Renal cortical epithelial cell (primary cell): ENCODE data around the gene VHLL. TPM values are rescaled to one million over a fixed set of nuclear protein-coding genes. Genes with fewer than 3 reads are reported as not detected.
"Not testable (repeated sequence)": the region's sequence is repeated elsewhere in the genome, so short reads cannot be mapped to it uniquely, and the experiment has no call there.

Source experiments
- DNase-seq: peaks from one replicate; pipeline ENCODE4 v3.0.0-alpha.2; 2011; ENCODE audit warnings: low read depth
- total RNA-seq: library from RNA; depleted of rRNA; stranded (reverse); fragments of >200 nt; gene quantifications from 2 replicates; pipeline ENCODE4 v1.2.3, GENCODE V29; 2014

VHLL gene
- not detected in 2 replicates for total RNA-seq

- DNase-seq = no peak
These were observed at the start of gene VHLL for GRCh38 chr1:156298852-156299357. Gene VHLL, minus strand, starts transcription at chr1:156299307. Its CDS starts 118 bp downstream, at chr1:156299189.

- no peak for DNase-seq
These were observed 48.2 kb upstream of the VHLL start for GRCh38 chr1:156347331-156347730.

DNA sequence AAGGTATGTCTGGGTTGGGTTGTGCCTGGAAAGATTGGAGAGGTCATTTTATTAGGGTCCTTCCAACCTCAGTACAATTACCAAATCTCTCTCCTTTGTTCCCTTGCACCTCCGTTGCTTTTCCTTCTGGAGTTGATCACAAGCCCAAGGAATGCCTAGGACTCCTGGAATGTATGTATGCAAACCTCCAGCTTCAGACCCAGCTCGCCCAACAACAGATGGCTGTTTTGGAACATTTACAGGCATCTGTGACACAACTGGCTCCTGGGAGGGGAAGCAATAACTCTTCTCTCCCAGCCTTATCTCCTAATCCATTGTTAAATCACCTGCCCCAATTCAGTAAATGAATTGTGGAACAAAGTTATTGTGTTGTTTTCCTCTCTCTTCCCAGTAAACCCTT lies 47.5 kb upstream of the VHLL start:
- DNase-seq = no peak

GRCh38 chr1:156346035-156346434 lies 46.9 kb upstream of the VHLL start:
- DNase-seq = not testable (repeated sequence)

DNA sequence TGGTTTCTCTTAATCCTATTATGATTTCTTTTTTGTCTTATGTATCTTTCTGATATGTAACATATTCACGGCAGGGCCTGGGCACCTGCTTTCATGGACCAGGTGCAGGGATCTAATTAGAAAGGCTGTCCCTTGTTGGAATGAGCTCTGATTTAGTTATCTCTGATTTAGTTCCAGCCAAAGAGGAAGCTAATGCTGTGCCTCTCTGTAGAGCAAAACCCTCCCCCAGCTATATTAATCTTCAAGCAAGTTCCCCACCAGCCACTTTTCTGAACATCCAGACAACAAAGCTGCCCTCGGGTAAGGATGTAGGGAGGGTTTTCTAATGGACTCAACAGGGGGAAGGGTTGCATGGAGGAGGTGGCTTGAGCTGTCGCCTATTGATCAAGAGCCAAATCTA lies 45.3 kb upstream of the VHLL start:
- no peak for DNase-seq

- DNase-seq = peak; percentile 20
These were observed 43.3 kb upstream of the VHLL start for GRCh38 chr1:156342166-156342955.

- DNase-seq = peak; percentile 99
These were observed 39.3 kb upstream of the VHLL start, which contains the start of the genes CCT3 and TSACC for GRCh38 chr1:156338180-156338976. Gene CCT3, minus strand, starts transcription at chr1:156338292. Its CDS starts 108 bp downstream, at chr1:156338184. Gene TSACC, plus strand, starts transcription at chr1:156338526. Its CDS starts 1,232 bp downstream, at chr1:156339758.

DNA sequence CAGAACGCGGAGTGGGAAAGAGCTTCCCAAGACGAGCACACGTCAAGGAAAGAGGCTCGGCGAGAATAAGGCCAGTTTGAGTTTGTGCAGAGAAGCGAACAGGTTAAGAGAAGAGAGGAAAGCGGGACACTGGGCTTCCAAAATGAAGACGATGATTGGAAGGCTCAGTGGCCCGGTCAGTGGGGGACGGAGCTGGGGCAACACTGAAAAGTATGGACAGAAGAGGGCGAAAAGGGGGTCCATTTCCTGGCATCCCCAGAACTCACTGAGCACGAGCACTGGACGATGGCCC lies 38.7 kb upstream of the VHLL start:
- DNase-seq = no peak

GRCh38 chr1:156337052-156337887 lies 38.2 kb upstream of the VHLL start:
- DNase-seq = peak; percentile 16

DNA sequence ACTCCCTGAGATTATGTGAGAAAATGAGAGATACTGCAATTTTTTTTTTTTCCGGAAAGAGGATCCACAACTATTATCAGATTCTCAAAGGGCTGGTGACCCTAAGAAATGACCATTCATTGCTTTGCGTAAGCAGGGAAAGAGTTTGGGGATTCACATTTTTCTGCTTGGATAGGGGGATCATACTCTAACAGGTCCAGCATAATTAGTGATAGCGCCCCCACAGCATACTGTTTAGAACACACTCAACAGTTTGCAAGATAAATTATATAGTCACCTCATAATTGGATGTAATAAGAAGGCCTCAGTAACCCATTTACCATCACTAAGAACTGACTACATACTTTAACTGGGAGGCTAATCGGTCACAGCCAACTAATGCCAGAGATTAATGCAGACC lies 37.1 kb upstream of the VHLL start:
- DNase-seq = peak; percentile 11

DNA sequence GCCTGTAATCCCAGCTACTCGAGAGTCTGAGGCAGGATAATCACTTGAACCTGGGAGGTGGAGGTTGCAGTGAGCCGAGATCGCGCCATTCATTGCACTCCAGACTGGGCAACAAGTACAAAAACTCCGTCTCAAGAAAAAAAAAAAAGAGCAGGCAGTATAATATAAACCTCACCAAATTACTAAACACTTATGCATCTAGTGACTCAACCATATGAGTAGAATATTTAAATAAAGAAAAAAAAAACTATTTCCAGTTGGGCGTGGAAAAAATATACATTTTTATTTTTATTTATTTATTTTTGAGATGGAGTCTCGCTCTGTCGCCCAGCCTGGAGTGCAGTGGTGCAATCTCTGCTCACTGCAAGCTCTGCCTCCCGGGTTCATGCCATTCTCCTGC lies 24.1 kb upstream of the VHLL start:
- DNase-seq = not testable (repeated sequence)

GRCh38 chr1:156320560-156320959 lies 21.5 kb upstream of the VHLL start:
- DNase-seq = no peak

- peak; percentile 28 for DNase-seq
These were observed 20.6 kb upstream of the VHLL start for GRCh38 chr1:156319664-156320063.

DNA sequence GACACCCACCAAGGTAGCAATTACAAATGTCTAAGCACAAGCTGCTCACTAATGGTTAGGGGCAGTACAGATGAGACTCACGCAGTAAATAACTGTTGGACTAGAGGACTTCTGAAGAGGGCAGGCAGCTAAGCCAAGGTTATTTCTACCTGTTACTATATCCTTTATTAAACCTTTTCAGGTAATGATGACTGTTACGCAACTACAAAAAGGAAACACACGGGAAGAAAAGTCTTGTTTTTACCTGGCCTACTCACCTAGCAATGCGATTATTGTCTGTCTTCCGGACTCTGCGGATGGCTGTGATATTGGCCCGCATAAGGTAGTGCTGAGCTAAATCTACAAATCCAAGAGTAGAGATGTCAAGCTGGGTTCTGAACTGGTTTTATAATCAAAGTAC lies 17.8 kb upstream of the VHLL start:
- DNase-seq = no peak

DNA sequence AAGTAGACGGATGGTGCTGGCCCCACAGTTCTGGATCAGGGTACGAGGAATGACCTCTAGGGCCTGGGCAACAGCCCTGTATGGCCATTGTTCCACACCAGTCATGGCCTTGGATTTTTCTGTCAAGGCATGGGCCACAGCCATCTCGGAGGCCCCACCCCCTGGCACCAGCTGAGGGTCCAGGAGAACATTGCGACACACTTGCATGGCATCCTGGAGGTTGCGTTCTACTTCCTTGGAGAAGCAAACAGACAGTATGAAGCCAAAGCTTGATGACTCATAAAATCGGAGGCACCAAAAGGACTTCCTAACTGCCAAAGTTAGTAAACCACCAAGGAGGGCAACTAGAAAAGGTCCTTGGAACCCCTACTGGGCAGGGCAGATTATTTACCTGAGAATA lies 11.9 kb upstream of the VHLL start:
- DNase-seq = peak; percentile 44

- DNase-seq = peak; percentile 33
These were observed 9.0 kb upstream of the VHLL start for GRCh38 chr1:156308078-156308477.

DNA sequence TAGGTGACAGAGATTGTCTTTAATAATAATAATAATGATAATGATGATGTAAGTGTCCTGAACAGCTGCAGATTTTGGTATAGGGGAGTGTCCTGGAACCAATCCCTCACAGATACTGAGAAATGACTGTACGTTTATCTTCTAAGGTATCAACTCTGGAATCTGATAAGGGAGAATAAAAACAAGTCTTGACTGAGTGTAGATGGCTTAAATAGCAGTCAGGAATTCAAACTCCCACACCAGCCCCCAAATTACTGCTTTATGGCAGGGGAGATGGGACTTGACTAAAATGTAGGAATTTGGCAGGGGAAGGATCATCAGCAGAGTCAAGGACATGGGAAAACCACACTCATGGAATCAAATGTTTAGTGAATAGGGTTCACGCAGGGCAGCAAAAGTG lies 6.1 kb upstream of the VHLL start:
- DNase-seq = no peak

GRCh38 chr1:156303241-156303640 lies 4.1 kb upstream of the VHLL start:
- no peak for DNase-seq

DNA sequence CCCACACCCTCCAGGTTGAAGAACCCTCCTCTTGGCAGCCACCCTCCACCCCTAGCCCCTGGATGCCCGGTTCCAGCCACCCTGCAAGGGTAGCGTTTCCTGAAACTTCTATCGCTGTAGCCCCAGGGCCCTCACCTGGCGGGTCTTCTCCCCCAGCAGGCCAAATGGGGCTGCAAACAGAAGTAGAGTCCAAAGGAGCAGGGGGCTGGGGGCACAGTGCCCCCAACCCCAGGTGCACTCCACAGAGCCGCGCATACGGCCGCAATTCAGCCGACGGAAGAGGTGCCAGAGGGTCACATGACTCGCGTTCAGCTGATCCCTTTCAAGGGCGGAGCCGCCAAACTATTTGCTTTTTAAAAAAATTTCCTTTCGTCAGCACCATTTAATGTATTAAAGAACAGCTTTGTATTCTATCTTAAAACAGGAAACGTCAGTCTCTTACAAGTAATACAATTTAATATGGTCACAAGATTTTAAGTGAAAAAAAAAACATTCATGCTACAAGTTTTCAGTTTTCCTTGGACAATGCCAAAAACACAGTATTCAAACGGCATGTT lies 3.6 kb downstream of the VHLL start, which contains the start of gene GLMP:
TSS of gene GLMP (minus strand) at position 289 of the 557 bp plus-strand sequence. CDS start at position 255, 34 bp downstream.
- DNase-seq = peak; percentile 53

GRCh38 chr1:156293895-156294294 lies 5.2 kb downstream of the VHLL start:
- DNase-seq = no peak

GRCh38 chr1:156293098-156293434 lies 6.0 kb downstream of the VHLL start:
- DNase-seq = no peak
